Measurements from ENCODE around the gene CWH43.

GRCh38 chr4:48967101-48967500 is 19.0 kb upstream of the CWH43 start:
- TF ChIP-seq CTCF (conservative IDR thresholded peaks at IDR 0.05) (no peak), ZFX (IDR thresholded peaks at IDR 0.05) (no peak)

Data from C4-2B (cell line).